HG03469 (cell line): ENCODE data around the gene SLC2A13.
"Not testable (repeated sequence)": the region's sequence is repeated elsewhere in the genome, so short reads cannot be mapped to it uniquely, and the experiment has no call there.

Source experiments
- ATAC-seq: cut with Tn5 transposase; IDR thresholded peaks from one replicate; pipeline ENCODE4 v1.9.1; 2021; ENCODE audit warnings: mild to moderate bottlenecking, moderate library complexity, moderate number of reproducible peaks; ENCODE audit not compliant: unreplicated experiment

The SLC2A13 gene

DNA sequence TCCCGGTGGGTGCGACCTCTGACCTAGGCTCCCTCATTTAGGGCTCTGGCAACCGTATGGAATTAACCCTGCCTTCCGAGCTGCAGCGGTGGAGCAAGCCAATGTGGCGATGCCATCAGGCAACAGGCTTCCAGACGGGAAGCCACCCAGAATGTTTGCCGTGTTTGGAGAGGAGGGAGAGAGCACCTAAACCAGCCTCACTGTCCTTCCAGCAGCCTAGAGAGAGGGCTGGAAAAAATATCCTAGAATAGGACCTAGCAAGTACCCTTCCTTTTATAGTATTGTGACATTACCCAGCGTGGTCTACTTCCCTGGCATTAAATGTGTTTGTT, 287 bp upstream of the SLC2A13 start:
- ATAC-seq: no peak

DNA sequence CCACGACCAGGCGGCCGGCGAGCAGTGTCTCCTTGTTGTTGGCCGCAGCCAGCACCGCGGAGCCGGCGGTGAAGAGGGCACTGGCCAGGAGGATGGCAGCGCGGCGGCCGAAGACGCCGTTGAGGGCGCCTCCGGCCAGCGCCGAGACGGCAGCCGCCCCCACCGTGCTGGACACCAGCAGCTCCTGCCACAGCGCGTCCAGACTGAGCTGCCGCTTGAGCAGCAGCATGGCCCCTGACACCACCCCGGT, 691 bp downstream of the SLC2A13 start:
- ATAC-seq: no peak

DNA sequence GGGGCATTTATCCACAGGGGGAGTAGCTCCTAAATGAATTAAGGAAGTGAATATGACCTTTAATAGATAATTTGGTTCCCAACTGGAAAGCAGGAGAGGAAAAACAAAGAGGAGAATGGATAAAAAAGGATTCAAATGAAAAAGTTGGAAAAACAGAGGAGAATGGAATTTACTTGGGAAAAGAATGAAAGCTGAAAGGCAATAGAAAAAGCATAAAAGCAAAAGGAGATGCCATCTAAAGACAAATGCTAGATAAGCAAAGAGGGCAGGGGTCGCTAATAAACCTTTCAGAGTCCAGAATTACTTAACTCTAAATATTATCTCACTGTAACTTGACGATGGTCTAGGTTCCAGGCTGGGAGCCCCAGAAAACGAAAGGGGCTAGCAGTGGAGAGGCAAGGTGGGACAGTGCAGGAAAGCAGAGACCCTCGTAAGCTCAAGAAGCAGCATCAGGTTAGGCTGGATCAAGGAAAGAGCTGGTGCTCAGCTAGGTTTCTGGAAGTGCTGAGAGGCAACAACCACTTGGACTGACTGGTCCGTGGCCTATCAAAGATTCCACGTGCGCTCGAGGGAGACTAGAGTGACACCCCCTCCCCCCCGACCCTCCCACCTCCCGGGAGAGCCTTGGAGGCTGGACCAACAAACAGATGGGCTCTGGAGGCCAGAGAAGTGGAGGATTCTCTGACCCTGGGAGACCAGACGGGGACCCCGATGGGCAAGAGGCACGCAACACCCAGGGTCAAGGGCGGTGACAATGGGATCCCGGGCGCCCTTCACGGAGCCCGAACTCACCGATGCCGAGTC, 1.2 kb downstream of the SLC2A13 start:
- ATAC-seq: no peak

DNA sequence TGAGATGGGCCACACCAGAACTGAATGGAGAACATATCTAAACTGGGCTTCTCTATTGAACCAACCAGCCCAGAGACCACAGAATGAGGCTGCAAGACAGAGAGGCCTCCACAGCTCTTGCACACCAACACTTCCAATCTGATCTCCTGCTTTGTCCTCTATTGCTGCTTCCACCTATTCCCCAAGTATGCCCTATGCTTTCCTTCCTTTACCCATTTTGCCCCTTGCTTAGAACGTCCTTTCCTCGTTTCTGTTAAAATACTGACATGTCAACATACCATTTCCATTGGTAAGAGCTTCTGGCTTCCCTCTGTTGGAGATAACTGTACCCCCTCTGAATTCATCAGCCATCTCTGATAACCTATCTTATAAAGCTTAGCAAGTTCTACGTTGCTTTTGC, 2.8 kb downstream of the SLC2A13 start:
- ATAC-seq: no peak

DNA sequence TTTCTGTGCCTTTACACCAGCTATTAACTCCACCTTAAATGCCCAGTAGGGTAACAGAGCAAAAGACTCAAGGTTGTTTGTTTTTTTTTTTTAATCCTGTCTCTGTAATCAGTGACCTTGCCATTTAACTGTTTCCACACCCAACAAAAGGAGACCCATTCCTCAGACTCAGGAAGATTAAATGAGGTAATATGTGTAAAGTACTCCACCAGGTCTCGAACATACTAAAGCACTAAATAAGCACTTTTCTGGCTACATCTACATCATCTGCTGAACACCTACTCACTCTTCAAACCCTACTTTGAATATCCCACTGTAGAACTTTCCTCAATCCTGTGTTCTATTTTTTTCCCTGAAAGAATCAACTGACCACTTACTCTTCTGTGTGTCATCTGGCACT, 4.1 kb downstream of the SLC2A13 start:
- ATAC-seq: no peak

DNA sequence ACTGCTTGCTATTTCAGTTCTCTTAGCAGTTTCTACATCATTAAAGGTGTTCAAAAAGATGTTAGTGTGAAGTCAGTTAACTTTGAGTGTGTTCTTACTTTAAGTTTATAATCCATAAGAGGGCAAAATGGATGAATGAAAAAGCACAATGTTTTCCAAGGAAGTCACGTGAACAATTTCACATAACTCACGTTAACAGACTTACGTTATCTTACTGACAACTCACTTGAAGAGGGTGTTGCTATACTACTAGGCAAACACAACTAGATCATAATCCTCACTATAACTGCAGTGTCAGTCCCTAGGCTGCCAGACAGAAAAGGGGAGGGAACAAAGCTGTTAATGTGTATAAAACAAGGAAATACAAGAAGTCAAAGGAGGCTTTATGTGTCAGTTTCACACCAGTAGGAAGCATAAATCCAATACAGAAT, 6.4 kb downstream of the SLC2A13 start:
- no peak for ATAC-seq

- no peak for ATAC-seq
These were observed 7.3 kb downstream of the SLC2A13 start for GRCh38 chr12:40098406-40099145.

- no peak for ATAC-seq
These were observed 12.4 kb downstream of the SLC2A13 start for GRCh38 chr12:40093512-40093911.

GRCh38 chr12:40086471-40086870, 19.4 kb downstream of the SLC2A13 start:
- no peak for ATAC-seq

DNA sequence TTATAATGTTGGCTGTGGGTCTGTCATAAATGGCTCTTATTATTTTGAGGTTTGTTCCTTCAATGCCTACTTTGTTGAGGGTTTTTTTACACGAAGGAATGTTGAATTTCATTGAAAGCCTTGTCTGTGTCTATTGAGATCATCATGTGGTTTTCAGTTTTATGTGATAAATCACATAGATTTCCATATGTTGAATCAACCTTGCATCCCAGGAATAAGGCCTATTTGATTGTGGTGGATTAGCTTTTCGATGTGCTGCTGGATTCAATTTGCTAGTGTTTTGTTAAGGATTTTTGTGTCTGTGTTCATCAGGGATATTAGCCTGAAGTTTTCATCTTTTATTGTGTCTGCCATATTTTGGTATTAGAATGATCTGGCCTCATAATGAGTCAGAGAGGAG, 27.6 kb downstream of the SLC2A13 start:
- ATAC-seq: no peak

- no peak for ATAC-seq
These were observed 30.4 kb downstream of the SLC2A13 start for GRCh38 chr12:40075458-40075857.

GRCh38 chr12:40068416-40068815, 37.5 kb downstream of the SLC2A13 start:
- ATAC-seq: no peak

DNA sequence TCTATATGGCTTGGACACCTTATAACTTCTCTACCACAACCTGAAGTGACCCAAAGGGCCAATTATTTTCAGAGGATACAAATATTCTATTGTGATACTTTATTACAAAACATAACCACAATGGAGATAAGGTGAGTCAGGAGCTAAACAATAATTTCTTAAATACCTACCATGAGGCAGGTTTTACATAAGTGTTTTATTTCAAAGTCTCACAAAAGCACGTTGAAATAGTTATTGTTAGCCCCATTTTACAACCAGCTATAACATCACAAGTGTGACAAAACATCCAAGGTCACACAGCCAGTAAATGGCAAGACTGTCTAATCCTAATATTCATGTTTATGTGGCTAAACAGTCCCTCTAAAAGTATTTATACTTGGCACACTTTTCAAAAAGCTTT, 40.2 kb downstream of the SLC2A13 start:
- ATAC-seq: no peak

DNA sequence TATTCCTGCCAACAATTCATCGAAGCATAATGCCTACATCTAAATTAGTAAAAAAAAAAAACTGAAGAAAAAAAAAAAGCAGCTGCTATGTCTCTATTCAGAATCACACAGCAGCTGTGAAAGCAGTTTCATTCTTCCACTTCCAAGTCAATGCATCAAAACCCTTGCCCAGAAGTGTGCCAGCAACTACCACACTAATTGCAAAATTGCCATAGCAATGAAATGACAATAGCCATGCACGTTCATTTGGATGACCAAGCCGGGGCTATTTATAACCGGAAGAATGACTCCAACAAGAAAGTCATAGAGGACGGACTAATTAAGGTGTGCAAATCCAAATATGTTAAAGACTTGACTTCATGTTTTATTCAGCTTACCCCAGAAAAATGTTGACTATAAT, 42.5 kb downstream of the SLC2A13 start:
- no peak for ATAC-seq

DNA sequence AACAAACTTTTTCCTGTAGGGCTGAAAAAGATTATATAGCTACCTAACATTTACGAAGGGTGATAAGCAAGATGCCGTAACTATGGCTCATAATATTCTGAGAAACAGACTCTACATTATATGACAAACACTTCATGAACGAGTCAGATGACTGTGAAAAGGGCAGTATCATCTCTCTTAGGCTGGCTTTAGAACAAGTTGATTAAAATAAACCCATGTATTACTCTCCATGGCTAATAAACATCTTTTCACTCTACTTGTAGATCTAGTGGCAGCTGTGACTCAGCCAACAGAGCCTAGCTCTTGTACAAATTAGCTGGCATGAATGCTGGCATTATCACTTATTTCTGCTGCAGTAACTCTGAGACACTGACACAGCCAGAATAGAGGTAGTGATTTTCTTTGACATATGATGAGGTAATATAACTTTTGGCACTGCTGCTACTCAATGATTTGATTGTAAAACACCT, 47.1 kb downstream of the SLC2A13 start:
- no peak for ATAC-seq

DNA sequence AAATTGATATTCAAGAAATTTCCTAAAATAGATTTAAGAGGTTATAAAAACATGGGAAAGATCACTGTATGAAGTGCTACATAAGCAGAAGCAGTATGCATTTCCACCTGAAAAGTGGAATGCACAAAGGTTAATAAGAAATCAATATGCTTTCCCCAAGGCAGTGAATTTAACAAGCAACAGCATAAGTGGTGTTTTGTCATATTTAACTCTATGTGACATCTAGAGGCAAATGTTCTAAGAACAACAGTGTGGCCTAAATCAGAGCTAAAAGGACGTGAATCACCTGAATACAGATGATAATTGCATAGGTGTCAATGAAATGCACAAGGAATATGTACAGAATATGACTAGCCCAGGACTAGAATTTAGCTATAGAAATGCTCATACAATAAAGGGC, 49.5 kb downstream of the SLC2A13 start:
- ATAC-seq: no peak

DNA sequence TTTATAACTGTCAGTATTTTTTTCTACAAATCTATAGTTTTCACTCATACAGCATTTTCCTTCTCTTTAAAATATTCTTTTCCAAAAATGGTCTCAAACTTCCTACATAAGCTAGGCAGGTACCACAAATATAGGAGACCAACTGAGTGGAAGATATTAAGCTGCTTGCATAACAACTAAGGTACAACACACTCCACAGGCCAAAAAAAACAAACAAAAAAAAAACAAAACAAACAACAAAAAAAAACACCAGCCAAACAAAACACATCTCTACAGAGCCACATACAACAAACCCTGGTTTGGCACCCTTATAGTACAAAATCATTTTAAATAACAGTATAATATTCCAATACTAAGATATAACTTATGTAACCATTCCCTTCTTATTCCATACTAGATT, 50.1 kb downstream of the SLC2A13 start:
- ATAC-seq: no peak

GRCh38 chr12:40055228-40055579, 50.7 kb downstream of the SLC2A13 start:
- ATAC-seq: no peak

- no peak for ATAC-seq
These were observed 51.2 kb downstream of the SLC2A13 start for GRCh38 chr12:40054555-40055227.

- no peak for ATAC-seq
These were observed 56.6 kb downstream of the SLC2A13 start for GRCh38 chr12:40049268-40049667.

DNA sequence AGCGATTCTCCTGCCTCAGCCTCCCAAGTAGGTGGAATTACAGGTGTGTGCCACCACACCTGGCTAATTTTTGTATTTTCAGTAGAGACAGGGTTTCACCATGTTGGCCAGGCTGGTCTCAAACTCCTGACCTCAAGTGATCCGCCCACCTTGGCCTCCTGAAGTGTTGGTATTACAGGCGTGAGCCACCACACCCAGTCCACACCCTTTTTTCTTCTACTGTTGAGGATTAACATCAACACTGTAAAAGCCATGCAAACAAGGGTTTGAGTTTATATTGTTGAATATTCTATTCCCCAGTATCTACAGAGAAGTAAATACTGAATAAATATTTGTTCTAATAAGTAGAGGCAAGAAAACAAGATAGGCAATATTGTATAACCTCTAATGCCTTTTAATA, 58.9 kb downstream of the SLC2A13 start:
- not testable (repeated sequence) for ATAC-seq

- no peak for ATAC-seq
These were observed 60.2 kb downstream of the SLC2A13 start for GRCh38 chr12:40045656-40046055.
